Ishikawa (cell line): Measurements from ENCODE around the gene ZNF358.
A peak's percentile ranks its signal among the peaks of the same experiment; 100 is the strongest.

ENCODE experiments used
- CEBPB ChIP-seq: IDR thresholded peaks from 2 replicates; pipeline ENCODE4 v1.6.1; 2012
- CREB1 ChIP-seq: IDR thresholded peaks from 2 replicates; pipeline ENCODE4 v1.6.1; 2012; ENCODE audit warnings: low read depth
- EGR1 ChIP-seq: IDR thresholded peaks from 2 replicates; pipeline ENCODE4 v1.6.1; 2012
- EP300 ChIP-seq: IDR thresholded peaks from 2 replicates; pipeline ENCODE4 v1.6.1; 2012; ENCODE audit warnings: borderline replicate concordance
- FOXM1 ChIP-seq: IDR thresholded peaks from 2 replicates; pipeline ENCODE4 v1.6.1; 2012; ENCODE audit warnings: low read depth, borderline replicate concordance
- MAX ChIP-seq: IDR thresholded peaks from 2 replicates; pipeline ENCODE4 v1.6.1; 2012
- NFIC ChIP-seq: IDR thresholded peaks from 2 replicates; pipeline ENCODE4 v1.6.1; 2012
- RAD21 ChIP-seq: IDR thresholded peaks from 2 replicates; pipeline ENCODE4 v1.6.1; 2012; ENCODE audit warnings: low read depth
- REST ChIP-seq: IDR thresholded peaks from 2 replicates; pipeline ENCODE4 v1.6.1; 2012; ENCODE audit warnings: low read depth, mild to moderate bottlenecking
- TAF1 ChIP-seq: IDR thresholded peaks from 2 replicates; pipeline ENCODE4 v1.6.1; 2012; ENCODE audit warnings: low read depth, mild to moderate bottlenecking
- TCF12 ChIP-seq: IDR thresholded peaks from 2 replicates; pipeline ENCODE4 v1.6.1; 2012; ENCODE audit warnings: low read depth
- TEAD4 ChIP-seq: IDR thresholded peaks from 2 replicates; pipeline ENCODE4 v1.6.1; 2012
- USF1 ChIP-seq: IDR thresholded peaks from 2 replicates; pipeline ENCODE4 v1.6.1; 2012
- YY1 ChIP-seq: IDR thresholded peaks from 2 replicates; pipeline ENCODE4 v1.6.1; 2012; ENCODE audit warnings: low read depth
- ZBTB7A ChIP-seq: IDR thresholded peaks from 2 replicates; pipeline ENCODE4 v1.6.1; 2012; ENCODE audit warnings: low read depth

The ZNF358 gene

GRCh38 chr19:7497292-7497691 lies 18.6 kb upstream of the ZNF358 start:
- TF ChIP-seq REST (no peak), ZBTB7A (no peak), RAD21 (no peak), EP300 (no peak)

GRCh38 chr19:7500811-7501450 lies 15.0 kb upstream of the ZNF358 start:
- no peak for TF ChIP-seq ZBTB7A
- TF ChIP-seq USF1: no peak
- no peak for TF ChIP-seq EP300
- TF ChIP-seq FOXM1: no peak
- no peak for TF ChIP-seq REST
- TF ChIP-seq CREB1: no peak
- peak; percentile 45; the same call in 1 of the 2 replicates for TF ChIP-seq TEAD4
- TF ChIP-seq MAX: peak; percentile 99
- TF ChIP-seq EGR1: no peak
- no peak for TF ChIP-seq CEBPB
- no peak; the same call in 1 of the 2 replicates for TF ChIP-seq YY1
- TF ChIP-seq TAF1: 0 out of 2 replicates have a peak, but pooled peaks have one; percentile 14
- no peak for TF ChIP-seq NFIC
- TF ChIP-seq RAD21: no peak

- TF ChIP-seq ZBTB7A (no peak), TEAD4 (no peak), RAD21 (no peak), TCF12 (no peak), FOXM1 (no peak), YY1 (no peak), CREB1 (no peak), NFIC (no peak), TAF1 (no peak), CEBPB (no peak), EP300 (no peak), MAX (no peak)
Observed at GRCh38 chr19:7502552-7502951, 13.4 kb upstream of the ZNF358 start.

- TF ChIP-seq RAD21 (no peak), TAF1 (no peak), NFIC (no peak), ZBTB7A (no peak), TEAD4 (no peak), TCF12 (no peak), FOXM1 (no peak), REST (no peak), YY1 (no peak), CEBPB (no peak), USF1 (no peak), EGR1 (no peak), CREB1 (no peak), EP300 (no peak), MAX (no peak)
Observed at GRCh38 chr19:7504684-7505083, 11.2 kb upstream of the ZNF358 start.
